Ishikawa (cell line): Measurements from ENCODE around the gene TRAF7.

ENCODE experiments used
- CEBPB ChIP-seq: IDR thresholded peaks from 2 replicates; pipeline ENCODE4 v1.6.1; 2012
- CREB1 ChIP-seq: IDR thresholded peaks from 2 replicates; pipeline ENCODE4 v1.6.1; 2012; ENCODE audit warnings: low read depth
- EGR1 ChIP-seq: IDR thresholded peaks from 2 replicates; pipeline ENCODE4 v1.6.1; 2012
- EP300 ChIP-seq: IDR thresholded peaks from 2 replicates; pipeline ENCODE4 v1.6.1; 2012; ENCODE audit warnings: borderline replicate concordance
- FOXM1 ChIP-seq: IDR thresholded peaks from 2 replicates; pipeline ENCODE4 v1.6.1; 2012; ENCODE audit warnings: low read depth, borderline replicate concordance
- NFIC ChIP-seq: IDR thresholded peaks from 2 replicates; pipeline ENCODE4 v1.6.1; 2012
- RAD21 ChIP-seq: IDR thresholded peaks from 2 replicates; pipeline ENCODE4 v1.6.1; 2012; ENCODE audit warnings: low read depth
- TAF1 ChIP-seq: IDR thresholded peaks from 2 replicates; pipeline ENCODE4 v1.6.1; 2012; ENCODE audit warnings: low read depth, mild to moderate bottlenecking
- TCF12 ChIP-seq: IDR thresholded peaks from 2 replicates; pipeline ENCODE4 v1.6.1; 2012; ENCODE audit warnings: low read depth
- TEAD4 ChIP-seq: IDR thresholded peaks from 2 replicates; pipeline ENCODE4 v1.6.1; 2012
- YY1 ChIP-seq: IDR thresholded peaks from 2 replicates; pipeline ENCODE4 v1.6.1; 2012; ENCODE audit warnings: low read depth
- ZBTB7A ChIP-seq: IDR thresholded peaks from 2 replicates; pipeline ENCODE4 v1.6.1; 2012; ENCODE audit warnings: low read depth
- TF ChIP-seq, protein P1 (sequence below): IDR thresholded peaks from 2 replicates; pipeline ENCODE4 v1.6.1; 2012
- TF ChIP-seq, protein P2 (sequence below): IDR thresholded peaks from 2 replicates; pipeline ENCODE4 v1.6.1; 2012; ENCODE audit warnings: low read depth, mild to moderate bottlenecking
- TF ChIP-seq, protein P3 (sequence below): IDR thresholded peaks from 2 replicates; pipeline ENCODE4 v1.6.1; 2012

The TRAF7 gene

DNA sequence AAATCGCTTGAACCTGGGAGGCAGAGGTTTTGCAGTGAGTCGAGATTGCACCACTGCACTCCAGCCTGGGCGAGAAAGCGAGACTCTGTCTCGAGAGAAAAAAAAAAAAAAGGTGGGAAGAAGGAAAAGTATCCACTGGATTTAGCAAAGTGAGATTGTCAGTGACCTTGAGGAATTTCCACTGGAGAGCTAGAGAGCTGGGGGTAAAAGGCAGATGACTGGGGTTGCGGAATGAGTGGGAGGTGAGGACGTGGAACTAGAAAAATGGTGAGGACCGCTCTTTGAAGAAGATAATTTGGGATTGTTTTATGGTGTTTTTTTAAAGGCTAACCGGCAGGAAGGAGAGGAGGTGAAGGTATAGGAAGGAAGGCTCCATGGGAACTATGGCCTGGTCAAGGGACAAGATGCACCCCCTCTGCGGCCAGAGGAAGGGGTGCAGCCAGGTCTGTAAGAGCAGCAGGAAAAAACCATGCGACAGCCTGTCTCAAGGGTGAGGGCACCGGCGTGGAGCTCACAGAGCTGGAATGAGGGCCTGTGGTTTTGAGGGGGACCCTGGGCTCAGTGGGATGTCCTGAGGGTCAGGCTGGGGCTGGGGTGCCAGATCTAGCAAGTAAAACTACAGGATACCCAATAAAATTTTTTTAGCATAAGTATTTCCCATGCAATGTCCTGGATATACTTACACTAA is 49.0 kb downstream of the TRAF7 start:
- TF ChIP-seq, protein P1, sequence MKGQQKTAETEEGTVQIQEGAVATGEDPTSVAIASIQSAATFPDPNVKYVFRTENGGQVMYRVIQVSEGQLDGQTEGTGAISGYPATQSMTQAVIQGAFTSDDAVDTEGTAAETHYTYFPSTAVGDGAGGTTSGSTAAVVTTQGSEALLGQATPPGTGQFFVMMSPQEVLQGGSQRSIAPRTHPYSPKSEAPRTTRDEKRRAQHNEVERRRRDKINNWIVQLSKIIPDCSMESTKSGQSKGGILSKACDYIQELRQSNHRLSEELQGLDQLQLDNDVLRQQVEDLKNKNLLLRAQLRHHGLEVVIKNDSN, result no peak
- TF ChIP-seq TEAD4, result no peak
- TF ChIP-seq NFIC, result no peak
- TF ChIP-seq, protein P2, sequence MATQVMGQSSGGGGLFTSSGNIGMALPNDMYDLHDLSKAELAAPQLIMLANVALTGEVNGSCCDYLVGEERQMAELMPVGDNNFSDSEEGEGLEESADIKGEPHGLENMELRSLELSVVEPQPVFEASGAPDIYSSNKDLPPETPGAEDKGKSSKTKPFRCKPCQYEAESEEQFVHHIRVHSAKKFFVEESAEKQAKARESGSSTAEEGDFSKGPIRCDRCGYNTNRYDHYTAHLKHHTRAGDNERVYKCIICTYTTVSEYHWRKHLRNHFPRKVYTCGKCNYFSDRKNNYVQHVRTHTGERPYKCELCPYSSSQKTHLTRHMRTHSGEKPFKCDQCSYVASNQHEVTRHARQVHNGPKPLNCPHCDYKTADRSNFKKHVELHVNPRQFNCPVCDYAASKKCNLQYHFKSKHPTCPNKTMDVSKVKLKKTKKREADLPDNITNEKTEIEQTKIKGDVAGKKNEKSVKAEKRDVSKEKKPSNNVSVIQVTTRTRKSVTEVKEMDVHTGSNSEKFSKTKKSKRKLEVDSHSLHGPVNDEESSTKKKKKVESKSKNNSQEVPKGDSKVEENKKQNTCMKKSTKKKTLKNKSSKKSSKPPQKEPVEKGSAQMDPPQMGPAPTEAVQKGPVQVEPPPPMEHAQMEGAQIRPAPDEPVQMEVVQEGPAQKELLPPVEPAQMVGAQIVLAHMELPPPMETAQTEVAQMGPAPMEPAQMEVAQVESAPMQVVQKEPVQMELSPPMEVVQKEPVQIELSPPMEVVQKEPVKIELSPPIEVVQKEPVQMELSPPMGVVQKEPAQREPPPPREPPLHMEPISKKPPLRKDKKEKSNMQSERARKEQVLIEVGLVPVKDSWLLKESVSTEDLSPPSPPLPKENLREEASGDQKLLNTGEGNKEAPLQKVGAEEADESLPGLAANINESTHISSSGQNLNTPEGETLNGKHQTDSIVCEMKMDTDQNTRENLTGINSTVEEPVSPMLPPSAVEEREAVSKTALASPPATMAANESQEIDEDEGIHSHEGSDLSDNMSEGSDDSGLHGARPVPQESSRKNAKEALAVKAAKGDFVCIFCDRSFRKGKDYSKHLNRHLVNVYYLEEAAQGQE, result no peak
- no peak for TF ChIP-seq TAF1
- no peak for TF ChIP-seq EP300
- TF ChIP-seq, protein P3, sequence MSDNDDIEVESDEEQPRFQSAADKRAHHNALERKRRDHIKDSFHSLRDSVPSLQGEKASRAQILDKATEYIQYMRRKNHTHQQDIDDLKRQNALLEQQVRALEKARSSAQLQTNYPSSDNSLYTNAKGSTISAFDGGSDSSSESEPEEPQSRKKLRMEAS, result no peak
- TF ChIP-seq YY1, result no peak
- TF ChIP-seq TCF12, result no peak
- no peak for TF ChIP-seq ZBTB7A
- TF ChIP-seq CEBPB, result no peak
- no peak for TF ChIP-seq FOXM1
- no peak for TF ChIP-seq EGR1
- no peak for TF ChIP-seq CREB1

DNA sequence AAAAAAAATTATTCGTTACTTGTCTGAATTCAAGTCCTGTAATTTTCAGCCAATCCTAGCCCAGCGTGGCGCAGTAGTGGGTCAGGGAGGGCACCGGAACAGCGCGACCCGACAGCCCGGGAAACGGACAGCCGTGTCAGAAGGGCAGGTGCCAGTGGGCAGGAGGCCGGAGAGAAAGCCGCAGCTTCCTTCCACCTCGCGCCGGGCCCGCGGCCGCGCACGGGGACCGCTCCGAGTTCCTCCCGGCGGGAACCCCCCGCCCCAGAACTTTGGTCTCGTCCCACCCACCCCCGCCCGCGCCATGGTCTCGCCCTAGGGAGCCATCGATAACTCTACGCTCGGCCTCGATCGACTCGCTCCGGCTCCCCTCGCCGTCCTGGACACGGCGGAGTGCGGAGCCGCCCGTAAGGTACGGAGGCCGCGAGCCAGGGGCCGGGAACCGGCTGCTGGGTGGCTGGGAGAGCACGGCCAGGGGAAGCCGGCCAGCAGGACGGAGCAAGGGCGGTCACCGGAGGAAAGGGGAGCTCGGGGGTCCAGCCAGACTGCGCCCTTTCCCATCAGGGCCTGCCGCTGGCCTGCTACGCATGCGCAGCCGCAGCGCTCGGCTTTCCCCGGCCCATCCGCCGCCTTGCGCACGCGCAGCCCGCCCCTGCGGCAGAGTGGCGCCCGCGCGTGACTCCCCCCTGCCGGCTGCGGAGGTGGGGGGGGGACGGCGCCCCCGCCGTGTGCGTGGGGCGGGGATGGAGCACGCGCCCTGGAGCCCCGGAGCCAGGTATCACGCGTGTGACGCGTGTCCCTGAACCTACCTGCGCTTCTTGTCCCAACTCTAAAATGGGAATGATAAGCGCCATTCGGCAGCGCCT is 49.8 kb downstream of the TRAF7 start, which contains the start of gene MLST8:
Gene MLST8 (plus strand): TSS at position 351 of the 863 bp plus-strand sequence. CDS start 632 bp downstream, outside the sequence.
- TF ChIP-seq TCF12 (peak; percentile 62), TAF1 (peak; percentile 89), EGR1 (peak; percentile 90), FOXM1 (no peak), ZBTB7A (no peak), YY1 (peak; percentile 84), RAD21 (no peak), TEAD4 (0 out of 2 replicates have a peak, but pooled peaks have one; percentile 1), NFIC (no peak), CEBPB (peak; percentile 1; the same call in 1 of the 2 replicates), CREB1 (0 out of 2 replicates have a peak, but pooled peaks have one; percentile 18), EP300 (peak; percentile 42)
- TF ChIP-seq, protein P1, result peak; percentile 74
- TF ChIP-seq, protein P2, result no peak
- TF ChIP-seq, protein P3, result peak; percentile 67; the same call in 1 of the 2 replicates

DNA sequence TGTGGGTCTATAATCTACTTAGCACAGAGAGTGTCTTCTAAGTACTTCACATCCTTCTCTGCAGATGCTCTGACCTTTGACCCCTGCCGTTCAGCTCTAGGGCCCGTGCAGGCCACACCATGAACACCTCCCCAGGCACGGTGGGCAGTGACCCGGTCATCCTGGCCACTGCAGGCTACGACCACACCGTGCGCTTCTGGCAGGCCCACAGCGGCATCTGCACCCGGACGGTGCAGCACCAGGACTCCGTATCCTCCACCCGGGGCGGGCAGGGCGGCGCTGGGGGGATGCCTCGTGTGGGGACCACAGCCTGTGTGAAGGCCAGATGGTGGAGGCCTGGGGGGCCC is 50.4 kb downstream of the TRAF7 start:
- TF ChIP-seq TCF12 (no peak), TEAD4 (no peak), TAF1 (no peak), CEBPB (no peak), EGR1 (no peak), CREB1 (no peak), YY1 (no peak), FOXM1 (no peak), RAD21 (no peak)
- TF ChIP-seq, protein P1, result no peak
- TF ChIP-seq, protein P2, result no peak

DNA sequence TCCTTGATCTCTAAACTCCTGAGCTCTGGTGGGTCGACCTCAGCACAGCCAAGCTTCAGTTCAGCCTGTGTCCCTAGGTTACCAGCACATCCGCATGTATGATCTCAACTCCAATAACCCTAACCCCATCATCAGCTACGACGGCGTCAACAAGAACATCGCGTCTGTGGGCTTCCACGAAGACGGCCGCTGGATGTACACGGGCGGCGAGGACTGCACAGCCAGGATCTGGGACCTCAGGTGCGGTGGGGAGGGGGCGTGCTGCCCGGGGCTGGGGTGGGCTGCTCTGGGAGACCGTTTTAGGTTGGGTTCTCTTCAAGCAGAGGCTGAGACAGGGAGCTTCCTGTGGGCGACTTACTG is 50.8 kb downstream of the TRAF7 start:
- TF ChIP-seq TEAD4, result no peak
- no peak for TF ChIP-seq EP300
- no peak for TF ChIP-seq YY1
- TF ChIP-seq RAD21, result no peak
- TF ChIP-seq, protein P3, result no peak
- TF ChIP-seq FOXM1, result no peak
- TF ChIP-seq, protein P2, result no peak
- TF ChIP-seq EGR1, result no peak
- no peak for TF ChIP-seq CREB1
- TF ChIP-seq TCF12, result no peak
- TF ChIP-seq NFIC, result no peak
- TF ChIP-seq, protein P1, result no peak
- TF ChIP-seq CEBPB, result no peak
- no peak for TF ChIP-seq ZBTB7A
- TF ChIP-seq TAF1, result no peak
